ENCODE measurements around the gene ECE1.

Gene ECE1

GRCh38 chr1:21337010-21337437 is 46.8 kb upstream of the ECE1 start:
- no peak overlapping the region for H3K4me3 ChIP-seq (ENCODE audit: low read depth, low read length)
- in situ Hi-C loops (cut with HindIII; ENCODE audit: low sequenced_read_pairs): loop anchor here (25.0 kb wide), 1 partner anchor 100 kb away; no protein-coding TSS in a partner anchor
- DNase-seq (ENCODE audit: low read depth, low spot score): no peak
- no peak for TF ChIP-seq CTCF (IDR thresholded peaks at IDR 0.05; ENCODE audit: low read depth, low read length)

- no peak for DNase-seq (ENCODE audit: low read depth, low spot score)
- no peak for TF ChIP-seq CTCF (IDR thresholded peaks at IDR 0.05; ENCODE audit: low read depth, low read length)
- in situ Hi-C loops (cut with HindIII; ENCODE audit: low sequenced_read_pairs): loop anchor here (25.0 kb wide), 1 partner anchor 98 kb away; no protein-coding TSS in a partner anchor
- H3K4me3 ChIP-seq (ENCODE audit: low read depth, low read length): no peak overlapping the region
Observed at GRCh38 chr1:21335750-21336224, 45.5 kb upstream of the ECE1 start.

- peak overlapping the region; percentile 6 for H3K4me3 ChIP-seq (ENCODE audit: low read depth, low read length)
- TF ChIP-seq CTCF (IDR thresholded peaks at IDR 0.05; ENCODE audit: low read depth, low read length): no peak
- in situ Hi-C loops (cut with HindIII; ENCODE audit: low sequenced_read_pairs): loop anchor here (25.0 kb wide), 1 partner anchor 98 kb away; no protein-coding TSS in a partner anchor
- DNase-seq (ENCODE audit: low read depth, low spot score): no peak
Observed at GRCh38 chr1:21335088-21335691, 44.9 kb upstream of the ECE1 start.

GRCh38 chr1:21334214-21335087 is 44.2 kb upstream of the ECE1 start:
- H3K4me3 ChIP-seq (ENCODE audit: low read depth, low read length): peak overlapping the region; percentile 6
- TF ChIP-seq CTCF (IDR thresholded peaks at IDR 0.05; ENCODE audit: low read depth, low read length): peak; percentile 94
- in situ Hi-C loops (cut with HindIII; ENCODE audit: low sequenced_read_pairs): loop anchor here (25.0 kb wide), 1 partner anchor 97 kb away; no protein-coding TSS in a partner anchor
- DNase-seq (ENCODE audit: low read depth, low spot score): peak; percentile 92

- DNase-seq (ENCODE audit: low read depth, low spot score): no peak
- H3K4me3 ChIP-seq (ENCODE audit: low read depth, low read length): no peak overlapping the region
- in situ Hi-C loops (cut with HindIII; ENCODE audit: low sequenced_read_pairs): loop anchor here (25.0 kb wide), 1 partner anchor 97 kb away; no protein-coding TSS in a partner anchor
- no peak for TF ChIP-seq CTCF (IDR thresholded peaks at IDR 0.05; ENCODE audit: low read depth, low read length)
Observed at GRCh38 chr1:21333824-21334213, 43.6 kb upstream of the ECE1 start.

GRCh38 chr1:21332554-21333311 is 42.5 kb upstream of the ECE1 start:
- no peak overlapping the region for H3K4me3 ChIP-seq (ENCODE audit: low read depth, low read length)
- DNase-seq (ENCODE audit: low read depth, low spot score): no peak
- in situ Hi-C loops (cut with HindIII; ENCODE audit: low sequenced_read_pairs): loop anchor here (25.0 kb wide), 1 partner anchor 95 kb away; no protein-coding TSS in a partner anchor
- TF ChIP-seq CTCF (IDR thresholded peaks at IDR 0.05; ENCODE audit: low read depth, low read length): no peak
